ENCODE results near the gene TBC1D5.
"Not testable (repeated sequence)": the region's sequence is repeated elsewhere in the genome, so short reads cannot be mapped to it uniquely, and the experiment has no call there.

Gene TBC1D5

DNA sequence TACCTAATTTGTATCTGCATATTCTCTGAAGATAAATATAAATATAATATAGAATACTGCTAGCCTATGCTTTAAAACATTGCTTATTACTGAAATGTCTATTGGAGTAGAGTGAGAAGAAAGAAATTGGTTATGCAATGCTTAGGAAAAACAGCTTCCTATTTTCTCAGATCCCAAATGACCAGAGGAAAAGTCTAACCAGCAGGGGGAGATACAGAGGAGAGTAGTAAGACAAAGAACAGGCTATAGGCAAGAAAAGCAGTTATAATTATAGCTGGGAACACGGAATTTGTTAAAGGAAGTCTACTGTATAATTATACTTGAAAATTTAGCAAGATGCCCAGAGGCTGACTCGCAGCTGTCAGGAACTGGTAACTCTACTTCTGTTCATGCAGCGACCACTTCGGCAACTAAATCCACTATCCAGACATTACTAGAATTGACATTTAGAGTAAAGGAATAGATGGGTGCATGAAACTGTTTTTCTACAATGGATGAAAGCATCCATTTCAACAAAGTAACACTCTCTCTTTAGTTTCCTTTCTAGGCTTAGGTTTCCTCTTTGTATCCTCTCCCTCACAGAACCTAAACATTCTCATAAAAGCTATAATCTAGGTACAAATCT is 97.2 kb downstream of the TBC1D5 start:
- DNase-seq (ENCODE audit: low read depth, low spot score): no peak

DNA sequence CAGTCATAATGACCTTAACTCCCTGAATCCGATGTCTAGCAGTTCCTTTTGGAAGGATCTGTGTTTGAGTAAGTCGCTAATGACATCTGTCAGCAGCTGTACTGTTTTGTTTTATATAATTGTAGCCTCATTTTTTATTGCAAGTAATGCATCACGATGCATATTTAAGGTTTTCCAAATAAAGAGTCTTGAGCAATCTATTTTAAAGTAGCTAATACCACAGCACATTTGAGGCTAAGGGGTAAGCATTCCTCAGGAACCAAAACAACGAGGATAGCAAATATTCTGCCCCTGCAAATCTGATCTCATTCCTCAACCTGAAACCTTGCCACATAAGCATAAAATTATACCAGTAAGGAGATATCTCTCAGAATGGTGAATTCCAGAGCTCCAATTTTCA is 98.7 kb downstream of the TBC1D5 start:
- no peak for DNase-seq (ENCODE audit: low read depth, low spot score)

DNA sequence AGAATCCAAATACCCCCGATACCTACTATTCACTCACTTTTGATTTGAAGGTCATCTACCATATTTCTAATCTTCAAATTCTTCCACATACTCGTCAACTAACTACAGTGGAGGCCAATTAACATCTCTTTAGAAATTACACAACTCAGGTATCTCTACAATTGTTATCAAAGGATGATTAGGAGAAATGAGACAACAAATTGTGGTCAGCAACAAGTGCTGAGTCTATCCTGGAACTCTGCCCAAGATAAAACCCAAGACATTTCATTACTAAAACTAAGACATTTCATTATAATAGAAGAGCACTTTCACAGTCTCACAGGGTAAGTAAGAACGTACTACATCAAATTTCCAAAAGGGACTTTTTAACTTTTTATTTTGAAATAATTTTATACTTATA is 100.0 kb downstream of the TBC1D5 start:
- no peak for DNase-seq (ENCODE audit: low read depth, low spot score)

DNA sequence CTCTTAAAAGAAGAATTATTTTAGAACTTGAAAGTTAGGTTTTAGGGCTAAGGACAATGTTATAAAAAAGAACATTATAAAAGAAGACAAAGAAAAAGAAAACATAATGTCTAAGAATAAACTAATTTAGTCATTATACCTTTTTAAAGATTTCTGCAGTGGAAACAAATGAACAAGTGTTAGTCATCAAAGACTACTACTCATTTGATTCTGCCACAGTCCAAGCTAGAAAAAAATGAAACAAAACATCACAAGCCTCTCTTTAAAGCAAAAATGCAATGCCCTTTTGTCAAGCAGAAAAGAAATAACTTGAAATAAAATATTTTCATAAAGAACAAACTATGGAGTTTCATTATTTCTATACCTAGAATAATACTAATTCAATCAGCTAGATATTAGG is 102.0 kb downstream of the TBC1D5 start:
- DNase-seq (ENCODE audit: low read depth, low spot score): no peak

DNA sequence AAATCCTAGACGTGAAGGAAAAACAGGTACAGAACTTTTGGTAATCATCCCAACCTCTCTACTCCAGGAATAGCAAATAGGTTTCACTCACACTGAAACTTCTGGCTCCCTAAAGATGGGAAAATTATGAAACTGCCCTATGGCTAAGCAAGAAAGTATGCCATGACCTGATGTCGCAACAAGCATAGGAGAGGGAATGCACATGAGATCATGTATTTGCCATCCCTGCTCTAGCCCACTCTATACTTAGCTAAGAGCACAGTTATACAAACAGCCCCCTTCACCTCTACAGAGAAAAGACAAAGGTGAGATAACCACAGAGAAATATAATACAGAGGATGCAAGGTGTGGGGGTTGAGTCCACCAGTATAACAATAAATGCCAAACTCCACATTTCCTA is 102.7 kb downstream of the TBC1D5 start:
- no peak for DNase-seq (ENCODE audit: low read depth, low spot score)

DNA sequence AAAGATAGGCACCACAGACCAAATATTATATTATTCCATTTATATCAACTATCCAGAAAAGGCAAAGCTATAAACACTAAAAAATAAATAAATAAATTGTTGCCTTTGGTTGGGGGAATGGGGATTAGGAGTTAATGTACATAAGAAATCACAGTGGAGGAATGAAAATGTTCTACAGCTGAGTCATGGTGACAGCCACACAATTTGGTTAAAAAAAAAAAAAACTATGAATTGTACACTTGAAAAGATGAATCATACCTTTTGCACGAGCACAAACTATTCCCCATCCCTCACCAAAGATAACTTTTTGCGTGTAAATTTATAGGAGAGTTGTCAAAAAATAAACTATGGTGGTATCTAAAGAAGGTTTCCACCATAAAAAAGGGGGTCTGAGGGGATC is 103.2 kb downstream of the TBC1D5 start:
- no peak for DNase-seq (ENCODE audit: low read depth, low spot score)

DNA sequence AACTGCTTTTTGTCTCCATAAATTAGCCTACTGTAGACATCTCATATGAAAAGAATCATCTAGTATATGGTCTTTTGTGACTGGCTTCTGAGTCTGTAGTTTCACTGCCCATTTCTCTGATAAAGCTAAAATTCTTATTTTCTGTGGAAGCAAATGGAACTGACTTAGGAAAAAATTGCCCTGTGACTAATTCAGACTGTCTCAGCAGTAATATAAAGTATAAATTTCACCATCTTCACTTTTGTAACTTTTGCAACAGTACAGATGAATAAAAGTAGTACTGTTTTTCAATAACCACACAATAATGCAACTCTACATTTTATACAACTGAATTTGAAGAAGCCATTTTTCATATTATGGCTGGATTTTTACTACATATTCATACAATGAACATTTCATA is 104.1 kb downstream of the TBC1D5 start:
- no peak for DNase-seq (ENCODE audit: low read depth, low spot score)

DNA sequence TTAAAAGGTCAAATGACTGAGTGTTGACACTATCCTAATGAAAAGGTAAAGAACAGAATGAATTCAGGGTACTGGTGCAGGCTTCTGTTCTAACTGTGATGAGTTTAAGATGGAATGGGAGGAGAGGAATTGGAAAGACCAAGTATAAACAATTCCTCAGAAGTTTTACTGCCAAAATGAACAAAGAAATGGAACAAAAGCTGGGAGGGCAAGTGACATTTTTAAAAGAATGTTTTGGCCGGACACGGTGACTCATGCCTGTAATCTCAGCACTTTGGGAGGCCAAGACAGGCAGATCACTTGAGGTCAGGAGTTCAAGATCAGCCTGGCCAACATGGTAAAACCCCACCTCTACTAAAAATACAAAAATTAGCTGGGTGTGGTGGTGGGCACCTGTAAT is 106.8 kb downstream of the TBC1D5 start:
- not testable (repeated sequence) for DNase-seq (ENCODE audit: low read depth, low spot score)

DNA sequence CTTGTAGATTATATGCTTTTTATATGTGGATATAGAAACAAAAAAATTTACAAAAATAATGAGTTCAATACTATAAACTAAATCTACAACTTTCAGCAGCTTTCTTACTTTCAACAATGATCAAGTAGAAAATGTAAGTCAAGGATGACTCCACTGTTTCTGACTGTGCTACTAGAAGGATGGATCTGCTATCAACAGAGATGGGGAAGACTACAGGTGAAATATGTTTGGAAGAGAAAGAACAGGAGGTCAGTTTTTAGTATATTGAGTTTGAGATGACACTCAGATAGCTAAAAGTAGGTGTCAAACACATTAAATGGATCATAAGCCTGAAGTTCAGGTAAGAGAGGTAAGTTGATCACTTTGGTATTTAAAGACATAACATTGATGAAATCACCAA is 107.5 kb downstream of the TBC1D5 start:
- DNase-seq (ENCODE audit: low read depth, low spot score): no peak

DNA sequence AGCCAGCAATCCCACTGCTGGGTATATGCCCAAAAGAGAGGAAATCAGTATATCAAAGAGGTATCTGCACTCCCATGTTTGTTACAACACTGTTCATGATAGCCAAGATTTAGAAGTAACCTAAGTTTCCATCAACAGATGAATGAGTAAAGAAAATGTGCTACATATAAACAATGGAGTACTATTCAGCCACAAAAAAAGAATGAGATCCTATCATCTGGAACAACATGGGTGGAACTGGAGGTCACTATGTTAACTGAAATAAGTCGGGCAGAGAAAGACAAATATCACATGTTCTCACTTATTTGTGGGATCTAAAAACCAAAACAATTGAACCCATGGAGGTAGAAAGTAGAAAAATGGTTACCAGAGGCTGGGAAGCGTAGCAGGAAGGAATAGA is 108.2 kb downstream of the TBC1D5 start:
- DNase-seq (ENCODE audit: low read depth, low spot score): no peak

DNA sequence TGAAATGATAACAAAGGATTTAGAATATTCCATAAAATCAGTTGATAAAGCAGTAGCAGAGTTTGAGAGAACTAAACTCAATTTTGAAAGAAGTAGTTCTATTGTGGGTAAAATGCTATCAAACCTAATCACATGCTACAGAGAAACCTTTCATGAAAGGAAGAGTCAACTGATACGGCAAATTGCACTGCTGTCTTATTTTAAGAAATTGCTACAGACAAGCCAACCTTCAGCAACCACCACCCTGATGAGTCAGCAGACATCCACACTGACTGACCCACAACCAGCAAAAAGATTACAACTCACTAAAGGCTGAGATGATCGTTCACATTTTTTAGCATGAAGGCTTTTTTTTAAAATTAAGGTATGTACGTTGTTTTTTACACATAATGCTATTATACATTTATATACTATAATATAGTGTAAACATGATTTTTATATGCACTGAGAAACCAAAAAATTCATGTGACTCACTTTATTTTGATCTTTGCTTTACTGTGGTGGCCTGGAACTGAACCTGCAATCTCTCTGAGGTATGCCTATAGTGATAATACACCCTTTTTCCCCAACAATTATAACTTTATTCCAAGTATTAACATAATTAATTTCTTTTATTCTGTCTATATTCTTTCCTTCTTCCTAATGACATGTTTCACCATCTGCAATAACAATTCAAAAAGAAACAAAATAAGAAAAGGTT is 109.9 kb downstream of the TBC1D5 start:
- DNase-seq (ENCODE audit: low read depth, low spot score): no peak

DNA sequence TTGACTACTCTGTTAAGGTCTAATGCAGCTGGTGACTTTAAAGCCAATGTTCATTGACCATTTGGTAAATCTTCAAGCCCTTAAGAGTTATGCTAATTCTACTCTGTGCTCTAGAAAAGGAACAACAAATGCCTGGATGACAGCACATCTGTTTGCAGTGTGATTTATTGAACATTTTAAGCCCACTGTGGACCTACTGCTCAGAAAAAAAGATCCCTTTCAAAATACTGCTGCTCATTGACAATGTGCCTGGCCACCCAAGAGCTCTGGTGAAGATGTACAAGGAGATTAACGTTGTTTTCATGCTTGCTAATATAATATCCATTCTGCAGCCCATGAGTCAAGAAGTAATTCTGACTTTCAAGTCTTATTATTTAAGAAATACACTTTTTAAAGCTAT is 110.8 kb downstream of the TBC1D5 start:
- DNase-seq (ENCODE audit: low read depth, low spot score): no peak

DNA sequence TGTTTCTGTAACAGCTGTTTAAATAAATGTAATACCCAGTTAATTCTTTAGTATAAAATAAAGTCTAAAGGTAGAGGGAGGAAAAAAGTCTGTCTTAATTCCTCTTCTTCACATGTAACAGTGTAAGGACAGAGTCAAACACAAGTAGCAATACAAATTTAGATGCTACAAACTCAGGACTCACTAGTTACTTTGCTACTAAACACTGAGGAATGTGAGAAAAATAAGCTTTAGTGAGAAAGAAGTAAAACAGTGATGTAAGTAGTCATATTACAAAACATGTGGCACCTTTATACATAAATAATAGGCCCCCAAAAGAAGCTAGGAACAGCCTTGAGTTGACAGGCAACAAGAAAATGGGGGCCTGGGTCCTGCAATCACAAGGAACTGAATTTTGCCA is 113.0 kb downstream of the TBC1D5 start:
- DNase-seq (ENCODE audit: low read depth, low spot score): no peak

DNA sequence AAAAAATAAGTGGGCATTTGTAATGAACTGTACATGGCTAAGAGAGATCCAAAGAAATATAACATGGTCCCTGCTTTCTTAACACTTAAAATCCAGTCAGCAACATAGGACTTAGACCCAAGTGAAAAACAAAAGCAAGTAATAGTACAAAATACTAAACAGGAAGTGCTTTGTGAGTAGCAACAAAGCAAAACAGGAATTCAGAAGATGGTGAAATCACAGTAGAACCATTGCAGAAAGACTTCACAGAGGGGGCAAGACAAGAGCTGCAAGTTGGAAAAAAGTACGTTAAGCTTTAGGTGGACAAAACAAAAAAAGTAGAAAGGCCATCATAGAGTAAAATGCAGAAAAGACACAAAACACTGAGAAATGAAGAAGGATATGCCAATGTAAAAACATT is 116.0 kb downstream of the TBC1D5 start:
- no peak for DNase-seq (ENCODE audit: low read depth, low spot score)

DNA sequence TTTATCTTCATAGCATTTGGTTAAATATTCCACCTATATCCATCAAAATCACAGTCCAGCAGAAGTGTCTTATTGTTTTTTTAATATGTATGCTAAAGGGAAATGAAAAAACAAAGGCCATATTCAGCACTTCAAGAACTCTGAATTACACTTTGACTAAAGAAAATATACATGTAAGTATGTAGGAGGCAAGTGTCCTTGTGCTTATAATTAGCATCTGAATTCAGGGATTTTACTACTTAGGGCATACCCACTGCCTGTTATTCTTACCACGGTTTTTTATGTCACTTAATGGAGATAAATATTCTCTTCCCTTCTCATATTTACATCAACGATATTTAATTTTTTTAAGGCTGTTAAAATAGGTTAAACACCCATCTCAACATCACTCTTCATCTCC is 117.3 kb downstream of the TBC1D5 start:
- no peak for DNase-seq (ENCODE audit: low read depth, low spot score)

DNA sequence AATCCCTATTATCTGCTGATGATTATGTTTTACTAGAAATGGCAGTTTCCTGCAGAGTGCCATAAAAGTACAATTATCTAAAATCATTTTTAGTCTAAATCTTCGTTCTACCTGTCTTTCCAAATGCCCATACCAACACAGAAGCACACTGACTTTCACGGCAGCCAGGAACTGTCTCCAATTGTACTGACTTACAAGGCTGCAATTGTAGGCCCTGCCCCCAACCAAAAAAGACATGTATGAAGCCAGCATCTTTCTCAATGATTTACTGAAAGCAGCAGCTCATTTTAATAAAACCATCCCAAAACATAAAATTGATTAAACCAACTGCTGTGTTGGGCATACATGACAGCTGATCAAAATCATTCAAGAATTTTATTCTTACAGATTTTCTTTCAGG is 119.0 kb downstream of the TBC1D5 start:
- no peak for DNase-seq (ENCODE audit: low read depth, low spot score)

DNA sequence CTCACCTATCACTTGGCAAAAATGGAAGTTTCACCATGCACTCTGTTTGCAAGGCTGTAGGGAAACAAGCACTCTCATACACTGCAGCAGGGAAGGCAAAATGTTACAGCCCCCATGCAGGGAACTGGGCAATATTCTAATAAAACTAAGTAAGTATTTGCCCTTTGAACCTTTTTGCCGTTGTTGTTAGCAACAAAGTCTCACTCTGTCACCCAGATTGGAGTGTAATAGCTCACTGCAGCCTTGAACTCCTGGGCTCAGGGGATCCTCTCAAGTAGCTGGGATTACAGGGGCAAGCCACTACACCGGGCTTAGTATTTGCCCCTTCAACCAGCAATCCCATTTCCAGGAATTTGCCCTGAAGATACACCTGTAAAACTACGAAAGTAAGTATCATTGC is 122.5 kb downstream of the TBC1D5 start:
- DNase-seq (ENCODE audit: low read depth, low spot score): no peak

DNA sequence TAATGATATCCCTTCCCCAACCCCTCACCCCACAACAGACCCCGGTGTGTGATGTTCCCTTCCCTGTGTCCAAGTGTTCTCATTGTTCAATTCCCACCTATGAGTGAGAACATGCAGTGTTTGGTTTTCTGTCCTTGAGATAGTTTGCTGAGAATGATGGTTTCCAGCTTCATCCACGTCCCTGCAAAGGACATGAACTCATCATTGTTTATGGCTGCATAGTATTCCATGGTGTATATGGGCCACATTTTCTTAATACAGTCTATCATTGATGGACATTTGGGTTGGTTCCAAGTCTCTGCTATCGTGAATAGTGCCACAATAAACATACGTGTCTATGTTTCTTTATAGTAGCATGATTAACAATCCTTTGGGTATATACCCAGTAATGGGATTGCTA is 129.4 kb downstream of the TBC1D5 start:
- DNase-seq (ENCODE audit: low read depth, low spot score): not testable (repeated sequence)

DNA sequence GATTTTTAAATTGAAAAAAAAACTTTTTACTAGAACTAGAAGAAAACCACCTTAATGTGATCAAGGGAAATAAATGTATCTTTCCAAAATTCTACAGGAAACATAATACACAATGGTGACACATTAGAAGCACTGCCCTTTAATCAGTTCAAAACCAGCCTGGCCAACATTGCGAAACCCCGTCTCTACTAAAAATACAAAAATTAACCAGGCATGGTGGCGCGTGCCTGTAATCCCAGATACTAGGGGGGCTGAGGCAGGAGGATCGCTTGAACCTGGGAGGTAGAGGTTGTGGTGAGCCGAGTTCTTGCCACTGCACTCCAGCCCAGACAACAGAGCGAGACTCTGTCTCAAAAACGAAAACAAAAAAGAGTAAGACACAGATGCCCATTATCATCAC is 134.5 kb downstream of the TBC1D5 start:
- DNase-seq (ENCODE audit: low read depth, low spot score): no peak

DNA sequence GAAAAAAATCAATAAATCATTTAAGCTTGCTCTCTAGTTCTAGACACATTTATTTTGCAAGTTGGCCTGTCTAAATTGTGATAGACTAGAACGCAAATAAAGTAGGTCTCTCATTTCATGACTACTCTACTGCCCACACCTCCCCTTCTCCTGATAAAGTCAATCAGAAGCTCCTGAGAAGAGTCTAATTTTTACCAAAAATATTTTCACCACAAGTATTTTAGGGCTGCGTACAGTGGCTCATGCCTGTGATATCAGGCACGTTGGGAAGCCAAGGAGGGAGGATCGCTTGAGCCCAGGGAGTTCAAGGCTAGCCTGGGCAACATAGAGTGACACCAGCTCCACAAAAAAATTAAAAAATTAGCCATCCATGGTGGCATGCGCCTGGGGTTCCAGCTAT is 136.5 kb downstream of the TBC1D5 start:
- DNase-seq (ENCODE audit: low read depth, low spot score): no peak

DNA sequence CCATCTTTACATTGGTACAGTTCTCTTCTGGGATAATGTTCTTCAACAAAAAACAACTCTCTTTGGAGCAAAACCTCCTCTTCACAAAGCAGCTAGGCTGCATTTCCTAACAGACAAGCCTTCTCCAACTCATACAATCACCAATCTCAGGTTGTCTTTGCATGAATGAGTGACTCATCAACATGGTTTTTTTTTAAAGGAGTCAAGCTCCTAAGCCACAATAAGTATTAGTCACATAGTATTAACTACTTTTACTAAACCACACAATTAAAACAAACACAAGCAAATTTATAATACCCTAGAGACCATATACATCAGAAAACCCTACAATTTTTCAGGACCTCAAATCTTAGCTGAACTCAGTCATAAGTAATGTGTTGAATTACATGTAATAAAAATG is 137.4 kb downstream of the TBC1D5 start:
- DNase-seq (ENCODE audit: low read depth, low spot score): no peak

DNA sequence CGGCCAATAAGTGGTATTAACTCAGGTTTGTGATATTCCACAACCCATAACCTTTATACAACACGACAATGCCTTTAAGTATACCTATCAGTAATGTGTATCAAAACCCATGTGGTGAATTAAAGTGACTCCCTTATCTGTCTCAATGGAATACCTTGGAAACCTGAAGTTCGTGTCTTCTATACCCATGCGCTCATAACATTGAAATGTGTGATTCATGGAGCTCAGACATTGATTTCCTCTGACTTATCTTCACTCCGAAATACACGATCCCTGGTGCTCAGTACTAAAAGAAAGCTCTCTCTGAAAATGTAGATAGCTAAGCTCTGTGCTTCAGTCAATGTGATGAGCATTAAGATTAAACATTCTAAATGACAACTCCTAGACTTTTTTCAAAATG is 140.3 kb downstream of the TBC1D5 start:
- no peak for DNase-seq (ENCODE audit: low read depth, low spot score)

DNA sequence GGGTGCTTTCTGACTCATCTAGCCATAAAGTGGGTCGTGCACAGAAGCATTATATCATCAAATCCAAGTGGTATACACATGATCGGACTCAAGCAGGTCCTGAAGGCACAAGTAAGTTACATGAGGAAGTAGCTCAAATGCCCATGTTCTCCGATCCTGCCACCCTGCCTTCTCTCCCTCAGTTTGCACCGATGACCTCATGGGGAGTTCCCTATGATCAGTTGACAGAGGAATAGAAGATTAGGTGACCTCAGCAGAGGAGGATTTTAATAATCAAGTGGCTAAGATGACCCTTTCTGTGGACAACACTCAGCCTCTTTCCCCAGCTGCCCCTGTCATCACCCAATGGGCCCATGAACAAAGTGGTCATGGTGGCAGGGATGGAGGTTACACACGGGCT is 149.5 kb downstream of the TBC1D5 start:
- DNase-seq (ENCODE audit: low read depth, low spot score): no peak

DNA sequence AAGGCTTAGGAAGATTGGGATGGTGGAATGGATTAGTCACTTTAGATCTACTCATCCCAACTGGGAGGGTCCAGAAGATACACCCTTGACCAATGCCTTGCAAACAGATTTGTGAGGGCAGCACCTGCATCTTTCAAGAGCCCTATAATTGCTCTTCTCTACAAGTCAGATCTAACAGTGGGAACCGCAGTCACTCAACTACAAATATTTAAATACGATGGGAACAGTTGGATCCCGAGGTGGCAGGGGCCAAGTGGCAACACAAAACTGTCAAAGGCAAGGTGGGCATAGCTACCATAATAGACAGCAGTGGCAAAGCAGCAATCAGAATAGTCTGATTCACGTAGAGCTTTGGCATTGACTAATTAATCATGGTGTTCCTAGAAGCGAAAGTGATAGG is 152.0 kb downstream of the TBC1D5 start:
- DNase-seq (ENCODE audit: low read depth, low spot score): no peak

All from ELF-1 (cell line).